ENCODE results near the gene LDLRAD1.

DNA sequence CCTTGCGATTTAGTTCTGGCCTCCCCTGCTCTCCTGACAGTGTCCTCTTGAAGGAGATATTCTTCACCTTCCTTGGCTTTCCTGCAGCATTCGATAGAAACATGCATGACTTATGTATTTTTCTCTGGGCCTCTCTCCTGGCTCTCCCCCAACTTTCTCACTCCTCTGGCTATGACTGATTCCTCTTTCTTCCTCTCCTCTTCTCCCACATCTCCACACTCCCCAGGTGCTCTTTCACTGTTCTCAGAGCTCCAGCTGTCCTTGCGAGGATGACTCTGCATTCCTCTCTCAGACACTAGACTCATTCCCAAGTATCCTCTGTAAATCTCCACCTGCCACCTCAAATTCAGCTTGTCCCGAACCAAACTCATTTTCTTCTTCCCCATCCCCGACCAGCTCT, 53.9 kb downstream of the LDLRAD1 start:
- TF ChIP-seq, protein P1, sequence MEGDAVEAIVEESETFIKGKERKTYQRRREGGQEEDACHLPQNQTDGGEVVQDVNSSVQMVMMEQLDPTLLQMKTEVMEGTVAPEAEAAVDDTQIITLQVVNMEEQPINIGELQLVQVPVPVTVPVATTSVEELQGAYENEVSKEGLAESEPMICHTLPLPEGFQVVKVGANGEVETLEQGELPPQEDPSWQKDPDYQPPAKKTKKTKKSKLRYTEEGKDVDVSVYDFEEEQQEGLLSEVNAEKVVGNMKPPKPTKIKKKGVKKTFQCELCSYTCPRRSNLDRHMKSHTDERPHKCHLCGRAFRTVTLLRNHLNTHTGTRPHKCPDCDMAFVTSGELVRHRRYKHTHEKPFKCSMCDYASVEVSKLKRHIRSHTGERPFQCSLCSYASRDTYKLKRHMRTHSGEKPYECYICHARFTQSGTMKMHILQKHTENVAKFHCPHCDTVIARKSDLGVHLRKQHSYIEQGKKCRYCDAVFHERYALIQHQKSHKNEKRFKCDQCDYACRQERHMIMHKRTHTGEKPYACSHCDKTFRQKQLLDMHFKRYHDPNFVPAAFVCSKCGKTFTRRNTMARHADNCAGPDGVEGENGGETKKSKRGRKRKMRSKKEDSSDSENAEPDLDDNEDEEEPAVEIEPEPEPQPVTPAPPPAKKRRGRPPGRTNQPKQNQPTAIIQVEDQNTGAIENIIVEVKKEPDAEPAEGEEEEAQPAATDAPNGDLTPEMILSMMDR (IDR thresholded peaks at IDR 0.05 in 2 of 3, conservative IDR thresholded peaks at IDR 0.05 in 1 of 3; ENCODE audit: borderline replicate concordance in 1 of 3, insufficient read depth in 1 of 3, low read depth in 2 of 3, low read length in 2 of 3) = no peak
- TF ChIP-seq POLR2A (IDR thresholded peaks at IDR 0.05; ENCODE audit: borderline replicate concordance, extremely low read depth, insufficient read depth, insufficient read length) (no peak), RAD21 (IDR thresholded peaks at IDR 0.05; ENCODE audit: low read depth) (no peak), FOSL1 (IDR thresholded peaks at IDR 0.05; ENCODE audit: low read depth) (no peak), JUND (IDR thresholded peaks at IDR 0.05) (no peak), EZH2phosphoT487 (IDR thresholded peaks at IDR 0.05; ENCODE audit: borderline replicate concordance) (no peak), EZH2 (IDR thresholded peaks at IDR 0.05) (no peak), POLR2AphosphoS5 (IDR thresholded peaks at IDR 0.05; ENCODE audit: low read depth, low read length) (no peak), ZFX (IDR thresholded peaks at IDR 0.05) (no peak), ZNF274 (IDR thresholded peaks at IDR 0.05; ENCODE audit: low read depth, low read length) (no peak)
- TF ChIP-seq, protein P2, sequence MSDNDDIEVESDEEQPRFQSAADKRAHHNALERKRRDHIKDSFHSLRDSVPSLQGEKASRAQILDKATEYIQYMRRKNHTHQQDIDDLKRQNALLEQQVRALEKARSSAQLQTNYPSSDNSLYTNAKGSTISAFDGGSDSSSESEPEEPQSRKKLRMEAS (IDR thresholded peaks at IDR 0.05) = no peak
- TF ChIP-seq, protein P3, sequence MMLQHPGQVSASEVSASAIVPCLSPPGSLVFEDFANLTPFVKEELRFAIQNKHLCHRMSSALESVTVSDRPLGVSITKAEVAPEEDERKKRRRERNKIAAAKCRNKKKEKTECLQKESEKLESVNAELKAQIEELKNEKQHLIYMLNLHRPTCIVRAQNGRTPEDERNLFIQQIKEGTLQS (IDR thresholded peaks at IDR 0.05) = no peak
- TF ChIP-seq, protein P4, sequence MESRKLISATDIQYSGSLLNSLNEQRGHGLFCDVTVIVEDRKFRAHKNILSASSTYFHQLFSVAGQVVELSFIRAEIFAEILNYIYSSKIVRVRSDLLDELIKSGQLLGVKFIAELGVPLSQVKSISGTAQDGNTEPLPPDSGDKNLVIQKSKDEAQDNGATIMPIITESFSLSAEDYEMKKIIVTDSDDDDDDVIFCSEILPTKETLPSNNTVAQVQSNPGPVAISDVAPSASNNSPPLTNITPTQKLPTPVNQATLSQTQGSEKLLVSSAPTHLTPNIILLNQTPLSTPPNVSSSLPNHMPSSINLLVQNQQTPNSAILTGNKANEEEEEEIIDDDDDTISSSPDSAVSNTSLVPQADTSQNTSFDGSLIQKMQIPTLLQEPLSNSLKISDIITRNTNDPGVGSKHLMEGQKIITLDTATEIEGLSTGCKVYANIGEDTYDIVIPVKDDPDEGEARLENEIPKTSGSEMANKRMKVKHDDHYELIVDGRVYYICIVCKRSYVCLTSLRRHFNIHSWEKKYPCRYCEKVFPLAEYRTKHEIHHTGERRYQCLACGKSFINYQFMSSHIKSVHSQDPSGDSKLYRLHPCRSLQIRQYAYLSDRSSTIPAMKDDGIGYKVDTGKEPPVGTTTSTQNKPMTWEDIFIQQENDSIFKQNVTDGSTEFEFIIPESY (IDR thresholded peaks at IDR 0.05; ENCODE audit: extremely low read depth, insufficient replicate concordance, low read length) = no peak
- TF ChIP-seq, protein P5, sequence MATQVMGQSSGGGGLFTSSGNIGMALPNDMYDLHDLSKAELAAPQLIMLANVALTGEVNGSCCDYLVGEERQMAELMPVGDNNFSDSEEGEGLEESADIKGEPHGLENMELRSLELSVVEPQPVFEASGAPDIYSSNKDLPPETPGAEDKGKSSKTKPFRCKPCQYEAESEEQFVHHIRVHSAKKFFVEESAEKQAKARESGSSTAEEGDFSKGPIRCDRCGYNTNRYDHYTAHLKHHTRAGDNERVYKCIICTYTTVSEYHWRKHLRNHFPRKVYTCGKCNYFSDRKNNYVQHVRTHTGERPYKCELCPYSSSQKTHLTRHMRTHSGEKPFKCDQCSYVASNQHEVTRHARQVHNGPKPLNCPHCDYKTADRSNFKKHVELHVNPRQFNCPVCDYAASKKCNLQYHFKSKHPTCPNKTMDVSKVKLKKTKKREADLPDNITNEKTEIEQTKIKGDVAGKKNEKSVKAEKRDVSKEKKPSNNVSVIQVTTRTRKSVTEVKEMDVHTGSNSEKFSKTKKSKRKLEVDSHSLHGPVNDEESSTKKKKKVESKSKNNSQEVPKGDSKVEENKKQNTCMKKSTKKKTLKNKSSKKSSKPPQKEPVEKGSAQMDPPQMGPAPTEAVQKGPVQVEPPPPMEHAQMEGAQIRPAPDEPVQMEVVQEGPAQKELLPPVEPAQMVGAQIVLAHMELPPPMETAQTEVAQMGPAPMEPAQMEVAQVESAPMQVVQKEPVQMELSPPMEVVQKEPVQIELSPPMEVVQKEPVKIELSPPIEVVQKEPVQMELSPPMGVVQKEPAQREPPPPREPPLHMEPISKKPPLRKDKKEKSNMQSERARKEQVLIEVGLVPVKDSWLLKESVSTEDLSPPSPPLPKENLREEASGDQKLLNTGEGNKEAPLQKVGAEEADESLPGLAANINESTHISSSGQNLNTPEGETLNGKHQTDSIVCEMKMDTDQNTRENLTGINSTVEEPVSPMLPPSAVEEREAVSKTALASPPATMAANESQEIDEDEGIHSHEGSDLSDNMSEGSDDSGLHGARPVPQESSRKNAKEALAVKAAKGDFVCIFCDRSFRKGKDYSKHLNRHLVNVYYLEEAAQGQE (IDR thresholded peaks at IDR 0.05; ENCODE audit: low read depth) = no peak

Data from HCT116 (cell line).